Stimulated activated CD4-positive, alpha-beta T cell treated with anti-CD3 and anti-CD28 coated beads, Interleukin-2, amount 100 ng/mL, for 24 hours (primary cell): ENCODE measurements around the gene DAB1.

Source experiments
- DNase-seq, 2 donors: peaks; one replicate each; pipeline ENCODE4 v3.0.0-alpha.2; 2020

DAB1 gene

GRCh38 chr1:57157818-57158603 lies 265.8 kb downstream of the DAB1 start:
- no peak for DNase-seq

GRCh38 chr1:57156907-57157306 lies 267.0 kb downstream of the DAB1 start:
- DNase-seq = no peak

GRCh38 chr1:57146100-57146499 lies 277.8 kb downstream of the DAB1 start:
- no peak for DNase-seq

- DNase-seq = no peak
Observed at GRCh38 chr1:57142999-57143398, 280.9 kb downstream of the DAB1 start.

GRCh38 chr1:57142169-57142568 lies 281.7 kb downstream of the DAB1 start:
- DNase-seq = no peak

- DNase-seq = no peak
Observed at GRCh38 chr1:57138432-57139078, 285.3 kb downstream of the DAB1 start.

- no peak for DNase-seq
Observed at GRCh38 chr1:57137980-57138379, 285.9 kb downstream of the DAB1 start.

- no peak for DNase-seq
Observed at GRCh38 chr1:57134803-57135202, 289.1 kb downstream of the DAB1 start.

GRCh38 chr1:57133686-57134085 lies 290.2 kb downstream of the DAB1 start:
- DNase-seq = no peak

GRCh38 chr1:57132993-57133622 lies 290.8 kb downstream of the DAB1 start:
- DNase-seq = no peak

- DNase-seq = no peak
Observed at GRCh38 chr1:57131701-57132394, 292.0 kb downstream of the DAB1 start.

GRCh38 chr1:57131257-57131656 lies 292.6 kb downstream of the DAB1 start:
- DNase-seq = no peak

- no peak for DNase-seq
Observed at GRCh38 chr1:57129865-57130264, 294.0 kb downstream of the DAB1 start.

- no peak for DNase-seq
Observed at GRCh38 chr1:57127976-57128375, 295.9 kb downstream of the DAB1 start.

GRCh38 chr1:57124768-57125446 lies 299.0 kb downstream of the DAB1 start:
- no peak for DNase-seq

- DNase-seq = no peak
Observed at GRCh38 chr1:57124170-57124569, 299.7 kb downstream of the DAB1 start.

- DNase-seq = no peak
Observed at GRCh38 chr1:57122031-57122430, 301.8 kb downstream of the DAB1 start.

- no peak for DNase-seq
Observed at GRCh38 chr1:57118948-57119603, 304.8 kb downstream of the DAB1 start.

GRCh38 chr1:57117753-57118152 lies 306.1 kb downstream of the DAB1 start:
- DNase-seq = no peak

GRCh38 chr1:57116871-57117270 lies 307.0 kb downstream of the DAB1 start:
- DNase-seq = no peak

GRCh38 chr1:57115030-57115614 lies 308.7 kb downstream of the DAB1 start:
- no peak for DNase-seq

GRCh38 chr1:57112148-57112547 lies 311.7 kb downstream of the DAB1 start:
- DNase-seq = no peak
